Endothelial cell of umbilical vein (primary cell): ENCODE measurements around the gene GABBR2. TPM values are rescaled to one million over a fixed set of nuclear protein-coding genes. Genes with fewer than 3 reads are reported as not detected.

Experiments
- BruUV-seq: library from RNA; stranded (reverse); fragments of 400-500 nt; replicated peaks from 2 replicates; lab custom pipeline; 2021; lab: Mats Ljungman, UMichigan
- CTCF ChIA-PET: fragments of 300-600, 350-600 bp; sonication (Branson Sonifier 250); formaldehyde crosslinking; loops from one replicate; lab custom pipeline; 2021; ENCODE audit warnings: antibody characterized with exemption, inconsistent platforms; lab: Charles Lee
- POLR2A ChIA-PET: fragments of 300-600, 350-600 bp; sonication (Branson Sonifier 250); formaldehyde crosslinking; loops from one replicate; lab custom pipeline; 2021; ENCODE audit warnings: antibody characterized with exemption, inconsistent platforms; lab: Charles Lee
- DNase-seq: peaks from one replicate; pipeline ENCODE4 v3.0.0-alpha.2; 2011; ENCODE audit warnings: low read depth, low spot score
- FAIRE-seq: peaks from 2 replicates; lab custom pipeline; 2011; peaks lifted over from hg19 to GRCh38; lab: Jason Lieb, UNC
- H2AFZ ChIP-seq: 2 replicates; pipeline ENCODE4 v1.6.0; 2012; ENCODE audit warnings: low read depth, low read length, control low read depth, inconsistent platforms
- H3K27ac ChIP-seq: 2 replicates; pipeline ENCODE4 v1.5.1; 2011; ENCODE audit warnings: low read depth, mild to moderate bottlenecking, control low read depth, low read length, moderate library complexity; ENCODE audit not compliant: insufficient read depth
- H3K27me3 ChIP-seq, 2 experiments: 2 replicates each; pipeline versions ENCODE4 v1.6.0 to v1.6.1; 2011; ENCODE audit warnings: low read length in 2 of 2, mixed read lengths in 1 of 2; ENCODE audit not compliant: control insufficient read depth in 2 of 2, insufficient read depth in 2 of 2
- H3K36me3 ChIP-seq, 2 experiments: 2 replicates in 1 of 2; 3 replicates in 1 of 2; pipeline ENCODE4 v1.5.1; 2011; ENCODE audit warnings: low read length in 2 of 2, mild to moderate bottlenecking in 1 of 2, moderate library complexity in 1 of 2; ENCODE audit not compliant: control insufficient read depth in 2 of 2, insufficient read depth in 2 of 2; ENCODE audit errors: extremely low read depth in 1 of 2
- H3K4me1 ChIP-seq: 3 replicates; pipeline ENCODE4 v1.5.1; 2011; ENCODE audit warnings: mild to moderate bottlenecking, low read length; ENCODE audit not compliant: control insufficient read depth, insufficient read depth; ENCODE audit errors: extremely low read depth
- H3K4me2 ChIP-seq: 2 replicates; pipeline ENCODE4 v1.6.1; 2011; ENCODE audit warnings: low read length, control low read depth, mixed read lengths; ENCODE audit not compliant: insufficient read depth
- H3K4me3 ChIP-seq, 3 experiments: fragments of 200-600 bp in 1 of 3; sonication (generic), shearing (Covaris generic) in 1 of 3; replicated peaks in 1 of 3; 2 replicates each; pipeline ENCODE4 v1.5.1; 2011 to 2016; ENCODE audit warnings: control low read depth in 3 of 3, low read length in 3 of 3, mild to moderate bottlenecking in 2 of 3, inconsistent platforms in 1 of 3, low read depth in 1 of 3, moderate library complexity in 1 of 3; ENCODE audit not compliant: insufficient read depth in 1 of 3
- H3K79me2 ChIP-seq: 2 replicates; pipeline ENCODE4 v1.6.0; 2012; ENCODE audit warnings: low read length, inconsistent platforms; ENCODE audit not compliant: control insufficient read depth, insufficient read depth
- H3K9ac ChIP-seq: replicated peaks from 2 replicates; pipeline ENCODE3; 2011; ENCODE audit warnings: low read length, control low read depth; ENCODE audit not compliant: insufficient read depth; ENCODE audit errors: extremely low read depth
- H3K9me1 ChIP-seq: replicated peaks from 3 replicates; pipeline ENCODE4 v1.6.0; 2011; ENCODE audit warnings: mild to moderate bottlenecking, low read length; ENCODE audit not compliant: control insufficient read depth, insufficient read depth; ENCODE audit errors: extremely low read depth
- H3K9me3 ChIP-seq: replicated peaks from 2 replicates; pipeline ENCODE4 v1.5.1; 2012; ENCODE audit warnings: low read length, inconsistent platforms; ENCODE audit not compliant: control insufficient read depth, insufficient read depth
- H4K20me1 ChIP-seq: replicated peaks from 2 replicates; pipeline ENCODE3; 2011; ENCODE audit warnings: mild to moderate bottlenecking, low read length; ENCODE audit not compliant: control insufficient read depth, insufficient read depth; ENCODE audit errors: extremely low read depth
- CTCF ChIP-seq, 2 donors: IDR thresholded peaks; 1 replicate in 1 of 2; 2 replicates in 1 of 2; pipeline ENCODE4 v1.5.1; 2011; ENCODE audit warnings: low read length in 2 of 2, mild to moderate bottlenecking in 2 of 2, moderate library complexity in 2 of 2, control low read depth in 1 of 2, inconsistent platforms in 1 of 2, low read depth in 1 of 2; ENCODE audit not compliant: insufficient read depth in 1 of 2; ENCODE audit errors: extremely low read depth in 1 of 2
- EZH2 ChIP-seq: IDR thresholded peaks from 2 replicates; pipeline ENCODE4 v1.6.1; 2012; ENCODE audit warnings: borderline replicate concordance, low read depth, mild to moderate bottlenecking, moderate library complexity, low read length, inconsistent platforms; ENCODE audit not compliant: severe bottlenecking
- FOS ChIP-seq: IDR thresholded peaks from 2 replicates; pipeline ENCODE4 v1.6.1; 2011; ENCODE audit warnings: mild to moderate bottlenecking, low read length, moderate library complexity, borderline replicate concordance; ENCODE audit not compliant: insufficient read depth
- GATA2 ChIP-seq: IDR thresholded peaks from 2 replicates; pipeline ENCODE4 v1.7.0; 2011; ENCODE audit warnings: low read depth, mild to moderate bottlenecking, moderate library complexity, mixed read lengths, low read length; ENCODE audit not compliant: insufficient read length, insufficient read depth
- JUN ChIP-seq: IDR thresholded peaks from 2 replicates; pipeline ENCODE4 v1.6.1; 2011; ENCODE audit warnings: borderline replicate concordance, low read depth; ENCODE audit not compliant: insufficient read length, insufficient read depth
- MAX ChIP-seq: IDR thresholded peaks from 2 replicates; pipeline ENCODE4 v1.6.1; 2011; ENCODE audit not compliant: insufficient read depth, insufficient read length
- MYC ChIP-seq: IDR thresholded peaks from one replicate; pipeline ENCODE4 v1.6.1; 2011; ENCODE audit warnings: mild to moderate bottlenecking, low read depth, low read length
- POLR2A ChIP-seq: IDR thresholded peaks from 2 replicates; pipeline ENCODE4 v1.6.1; 2012; ENCODE audit warnings: low read depth, mild to moderate bottlenecking, control low read depth, low read length
- POLR2AphosphoS5 ChIP-seq: IDR thresholded peaks from 2 replicates; pipeline ENCODE4 v1.6.1; 2012; ENCODE audit warnings: low read depth, mild to moderate bottlenecking, control low read depth, low read length, moderate library complexity; ENCODE audit not compliant: insufficient read depth
- dilution Hi-C: fragments of 300-500 bp; cut with MboI; formaldehyde crosslinking; loops from one replicate; pipeline ENCODE4 v1.15.0; 2019; ENCODE audit warnings: low sequenced_read_pairs; ENCODE audit not compliant: extremely low pct_ligation_motif_present
- intact Hi-C: fragments of 100-400 bp; cut with micrococcal nuclease; formaldehyde crosslinking; loops from one replicate; pipeline ENCODE4 v1.10.0; 2022
- polyA plus RNA-seq, 4 experiments: library from polyadenylated mRNA; depleted of rRNA in 3 of 4; stranded (reverse) in 3 of 4; unstranded in 1 of 4; fragments of >200 nt; gene quantifications; 2 replicates each; pipeline versions ENCODE4 v1.2.1 to v1.2.3, GENCODE V29; 2011 to 2012; ENCODE audit warnings: missing spikeins in 1 of 4
- total RNA-seq: library from RNA; stranded (reverse); gene quantifications from 2 replicates; pipeline ENCODE4 v1.2.3, GENCODE V29; 2021

GABBR2 gene
- total and polyA plus RNA-seq, 2 donors (not counting 3 experiments of a cell fraction or from before 2014, with no cell fraction given) = 1.1 to 9.2 TPM

- H3K9ac ChIP-seq = peak overlapping the region; percentile 57
- no peaks in the 10 kb centered on the region for H3K9me1 ChIP-seq
- peaks cover 30% of the 10 kb centered on the region for H3K4me1 ChIP-seq
- peaks cover 2% of the 10 kb centered on the region for H3K79me2 ChIP-seq
- H4K20me1 ChIP-seq = no peaks in the 10 kb centered on the region
- TF ChIP-seq EZH2 (no peak), MAX (no peak), POLR2AphosphoS5 (no peak), MYC (no peak), FOS (no peak), CTCF (IDR thresholded peaks at IDR 0.05; ENCODE audit: extremely low read depth in 1 of 2, insufficient read depth in 1 of 2, low read depth in 1 of 2, low read length in 2 of 2) (no peak), POLR2A (no peak), JUN (no peak), GATA2 (no peak)
- peak overlapping the region; percentile 92 for H3K27ac ChIP-seq
- FAIRE-seq (peak; percentile 53), DNase-seq (peak; percentile 73)
- CTCF ChIA-PET = interaction anchor here (1.2 kb wide), 1 partner anchor 15 kb away, joined by 3 read pairs; no protein-coding TSS in a partner anchor
- no peaks in the 10 kb centered on the region for H3K36me3 ChIP-seq
- intact Hi-C loops = loop anchor here (1.0 to 2.0 kb wide), 3 partner anchors 24 to 165 kb away; no protein-coding TSS in a partner anchor
- H3K4me3 ChIP-seq = no peak overlapping the region
- dilution Hi-C loops = no loop called here
- no peaks in the 10 kb centered on the region for H3K27me3 ChIP-seq
- no peak overlapping the region for H2AFZ ChIP-seq
- no peak overlapping the region for H3K4me2 ChIP-seq
- POLR2A ChIA-PET = no interaction called here
- BruUV-seq = no TSS peak
- H3K9me3 ChIP-seq = no peaks in the 10 kb centered on the region
Measured at GRCh38 chr9:98357921-98358535, 350.7 kb downstream of the GABBR2 start.
